TTC549 (cell line): Measurements from ENCODE around the gene CRACR2B.

Experiments
- FAIRE-seq: peaks from 2 replicates; lab custom pipeline; 2012; peaks lifted over from hg19 to GRCh38; lab: Jason Lieb, UNC

Gene CRACR2B

DNA sequence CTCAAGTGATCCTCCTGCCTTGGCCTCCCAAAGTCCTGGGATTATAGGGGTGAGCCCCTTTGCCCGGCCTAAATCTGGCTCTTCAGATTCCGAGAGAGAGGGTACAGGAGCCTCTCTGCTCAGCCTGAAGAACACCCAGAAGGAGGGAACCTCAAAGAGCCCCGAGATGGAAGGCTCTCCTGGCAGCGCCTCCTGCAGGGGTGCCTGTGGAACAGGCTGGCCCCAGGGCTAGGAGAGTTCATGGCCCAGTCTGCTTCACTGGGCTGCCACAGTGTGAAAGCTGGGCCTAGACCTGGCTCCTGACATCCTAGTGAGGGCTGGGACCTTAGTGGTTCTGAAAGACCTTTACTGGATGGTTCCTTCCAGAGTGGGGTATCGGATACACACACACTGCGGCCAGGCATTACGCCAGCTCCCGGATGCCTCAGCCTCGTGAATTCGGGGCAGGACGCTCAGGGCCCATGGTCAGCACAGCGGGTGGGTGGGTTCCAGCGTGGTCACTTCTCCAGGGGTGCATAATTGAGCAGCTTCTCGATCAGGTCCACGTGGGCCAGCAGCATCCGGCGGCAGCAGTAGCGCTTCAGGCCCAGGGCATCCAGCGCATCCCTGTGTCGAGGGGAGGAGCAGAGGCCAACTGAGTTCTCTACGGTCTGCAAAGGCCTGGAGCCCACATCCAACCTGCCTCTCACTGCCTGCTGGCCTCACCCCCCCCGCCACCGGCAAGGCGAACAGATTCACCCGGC, 12.3 kb downstream of the CRACR2B start:
- no peak for FAIRE-seq

DNA sequence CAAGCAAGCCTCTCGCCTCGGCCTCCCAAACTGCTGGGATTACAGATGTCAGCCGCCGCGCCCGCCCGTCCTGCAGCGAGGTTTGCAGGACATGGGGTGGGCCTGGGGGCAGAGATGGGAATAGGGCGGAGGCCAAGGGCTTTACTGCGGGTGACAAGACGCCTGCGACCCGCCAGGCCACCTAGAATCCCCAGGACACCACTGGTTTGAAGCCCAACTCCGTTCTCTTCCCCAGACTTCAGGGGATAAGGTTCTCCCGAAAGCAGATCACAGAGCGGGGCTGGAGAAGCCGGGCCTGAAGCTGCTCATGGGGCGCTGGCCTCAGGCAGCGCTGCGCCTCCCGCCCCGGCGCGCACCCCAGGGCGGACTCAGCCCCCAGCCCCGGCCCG, 14.3 kb downstream of the CRACR2B start:
- no peak for FAIRE-seq

DNA sequence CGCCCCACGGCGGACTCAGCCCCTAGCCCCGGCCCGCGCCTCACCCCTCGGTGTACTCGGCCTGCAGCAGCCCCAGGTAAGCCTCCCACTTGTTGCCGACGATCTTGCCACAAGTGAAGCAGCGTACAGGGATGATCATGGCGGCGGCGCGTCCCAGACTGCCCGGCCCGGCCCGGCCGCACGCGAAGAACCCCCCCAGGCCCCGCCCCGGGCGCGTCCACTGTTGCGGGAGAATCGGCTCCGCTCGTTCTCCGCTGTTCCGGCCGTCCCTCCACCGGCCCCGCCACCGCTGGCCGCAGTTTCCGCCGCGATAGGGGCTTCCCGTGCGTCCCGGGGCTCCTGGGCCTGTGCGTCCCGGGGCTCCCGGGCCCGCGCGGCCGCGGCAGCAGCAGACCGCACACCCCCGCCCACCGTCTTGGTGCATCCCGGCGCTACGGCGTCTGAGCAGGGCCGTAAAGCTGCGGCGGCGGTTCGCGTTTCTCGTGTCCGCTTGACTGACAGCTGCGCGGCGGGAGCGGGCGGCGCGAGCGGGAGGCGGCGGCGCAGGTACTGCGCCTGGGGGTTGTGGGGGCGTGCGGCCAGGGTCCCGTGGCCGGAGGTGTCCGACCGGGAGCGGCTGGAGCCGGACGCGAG, 14.8 kb downstream of the CRACR2B start, which contains the start of the genes POLR2L and TSPAN4:
Gene POLR2L (minus strand): TSS at position 160 of the 633 bp plus-strand sequence. CDS start 21 bp downstream, at position 139.
Gene TSPAN4 (plus strand): TSS at position 483 of the 633 bp plus-strand sequence. CDS start 7,453 bp downstream, outside the sequence.
- FAIRE-seq: no peak

DNA sequence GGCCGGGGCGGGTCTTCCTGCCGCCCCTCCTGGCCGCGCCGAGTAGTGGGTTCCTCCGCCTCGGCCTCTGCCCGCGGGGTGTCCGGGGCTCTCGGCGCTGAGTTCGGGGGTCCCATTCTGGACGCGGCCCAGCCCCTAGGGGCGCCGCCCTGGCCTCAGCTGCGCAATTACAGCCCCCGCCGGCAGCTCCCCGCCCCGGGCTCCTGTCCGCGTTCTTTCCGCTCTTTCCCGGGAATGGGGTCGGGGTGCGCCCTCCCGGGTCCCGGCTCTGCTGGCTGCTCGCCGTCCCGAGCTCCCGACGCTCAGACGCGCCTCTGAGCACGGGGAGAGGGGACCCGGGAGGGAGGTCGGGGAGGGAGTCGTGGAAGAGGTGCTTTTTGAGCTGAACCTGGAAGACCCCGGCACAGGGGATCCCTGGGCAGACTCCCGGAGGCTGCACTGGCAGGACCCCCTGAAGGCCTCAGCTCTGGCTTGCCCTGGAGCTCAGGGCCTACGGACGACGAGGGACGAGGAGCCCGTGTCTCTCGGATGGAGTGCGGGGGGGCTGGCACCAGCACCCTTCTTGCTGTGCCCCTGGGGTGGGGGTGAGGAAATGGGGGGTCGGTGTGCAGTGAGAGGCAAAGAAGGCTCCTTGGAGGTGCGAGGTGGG, 15.5 kb downstream of the CRACR2B start:
- no peak for FAIRE-seq

DNA sequence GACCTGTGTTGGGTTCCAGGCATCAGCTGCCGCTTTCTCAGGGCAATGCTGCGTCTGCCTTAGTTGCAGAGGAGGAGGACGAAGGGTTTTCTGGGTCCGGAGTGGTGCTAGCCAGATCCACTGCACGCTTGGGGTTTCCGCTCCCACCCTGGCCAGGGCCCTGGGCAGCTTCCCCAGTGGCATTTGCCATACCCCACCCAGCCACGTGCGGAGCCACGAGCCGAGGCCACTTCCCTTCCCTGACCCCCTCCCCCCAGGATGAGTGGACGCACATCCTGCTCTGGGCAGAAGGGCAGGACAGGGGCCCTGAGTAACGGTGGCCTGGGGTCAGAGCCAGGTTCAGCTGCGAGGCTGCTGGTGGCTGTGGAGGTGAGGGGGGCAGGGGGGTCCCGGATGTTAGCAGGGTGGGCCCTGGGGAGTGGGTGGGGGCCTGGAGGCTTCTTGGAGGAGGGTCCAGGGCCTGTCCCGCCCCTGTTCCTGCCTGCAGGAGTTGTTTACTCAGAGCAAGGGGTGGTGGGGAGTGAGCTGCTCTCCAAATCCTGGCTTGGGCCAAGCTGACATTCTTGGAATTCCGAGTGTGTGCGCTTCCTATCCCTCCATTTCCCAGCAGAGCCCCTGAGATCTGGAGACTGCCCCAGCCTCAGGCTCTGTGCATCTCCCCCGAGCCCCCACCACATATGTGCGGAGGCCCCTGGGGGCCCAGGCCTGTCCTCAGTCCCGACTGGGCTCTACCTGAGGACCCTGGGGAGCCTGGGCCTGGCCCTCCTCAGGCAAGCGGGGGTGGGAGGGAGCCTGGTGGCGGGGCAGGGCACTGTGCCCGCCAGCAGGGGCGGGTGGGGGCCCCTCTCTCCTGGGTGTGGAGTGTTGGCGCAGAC, 16.3 kb downstream of the CRACR2B start:
- FAIRE-seq: no peak

DNA sequence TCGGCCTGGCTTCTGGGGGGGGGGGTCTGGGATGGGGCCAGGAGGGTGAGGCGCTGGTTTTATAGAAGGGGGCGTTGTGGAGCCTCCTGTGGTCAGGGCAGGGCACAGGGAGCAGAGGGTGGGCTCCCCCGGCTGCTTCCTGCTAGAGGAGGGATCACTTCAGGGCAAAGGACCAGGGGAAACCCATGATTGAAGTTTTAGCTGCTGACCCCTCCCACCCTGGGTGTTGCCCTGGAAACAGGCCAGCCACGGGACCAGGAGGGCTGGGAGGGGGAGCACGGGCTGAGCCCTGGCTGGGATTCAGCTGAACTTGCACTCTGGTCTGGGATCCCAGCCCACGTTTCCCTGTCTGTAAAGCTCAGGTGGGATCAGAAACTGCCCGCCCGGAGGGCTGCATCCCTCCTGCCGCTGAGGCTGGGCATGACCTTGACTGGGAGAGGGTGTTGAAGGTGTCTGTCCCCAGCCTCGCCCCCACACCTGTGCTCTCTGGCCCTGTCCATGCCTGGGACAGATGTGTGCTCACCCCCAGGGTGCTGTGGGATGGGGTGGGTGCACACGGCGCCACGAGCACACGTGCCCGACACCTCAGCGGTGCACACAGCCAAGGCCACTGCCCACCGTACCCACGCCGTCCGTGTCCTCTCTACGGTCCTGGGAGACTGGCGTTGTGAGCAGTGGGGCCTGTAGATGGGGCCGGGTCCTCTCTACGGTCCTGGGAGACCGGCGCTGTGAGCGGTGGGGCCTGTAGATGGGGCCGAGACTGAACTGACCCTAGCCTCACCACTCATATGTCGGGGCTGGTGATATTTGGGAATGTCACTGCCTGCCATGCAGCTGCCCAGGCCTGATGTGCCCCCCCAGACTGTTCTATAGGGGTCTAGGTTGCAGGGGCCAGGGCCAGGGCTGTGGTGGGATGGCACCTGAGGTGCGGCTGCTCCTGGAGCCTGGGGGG, 17.2 kb downstream of the CRACR2B start:
- FAIRE-seq: no peak

DNA sequence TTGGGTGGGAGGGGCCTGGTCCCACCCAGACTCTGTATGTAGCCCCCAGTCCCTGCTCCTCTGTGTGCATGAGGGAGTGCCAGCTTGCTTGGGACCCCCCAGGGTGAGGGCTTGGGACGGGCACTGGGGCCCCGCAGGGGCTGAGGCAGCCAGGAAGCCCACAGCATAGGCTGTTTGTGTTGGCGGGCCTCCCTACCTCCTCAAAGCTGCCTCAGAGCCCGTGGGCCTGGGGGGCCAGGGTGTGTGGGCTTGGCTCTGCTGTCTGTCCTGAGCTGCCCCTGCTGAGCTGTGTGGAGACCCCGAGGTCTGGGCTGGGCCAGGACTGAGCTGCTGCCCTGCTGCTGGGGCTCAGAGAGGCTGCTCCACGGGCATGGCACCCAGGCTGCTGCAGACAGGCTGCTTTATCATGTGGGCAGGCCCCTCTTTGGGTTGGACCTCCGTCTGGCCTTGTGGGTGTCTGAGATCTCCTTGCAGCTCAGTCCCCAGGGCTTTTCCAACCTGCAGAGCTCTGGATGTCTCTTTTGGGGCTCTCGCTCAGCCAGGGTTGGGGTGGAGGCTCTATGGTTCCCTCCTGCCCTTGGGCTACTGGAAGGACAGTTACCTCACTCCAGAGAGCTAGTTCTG, 18.3 kb downstream of the CRACR2B start:
- FAIRE-seq: no peak

DNA sequence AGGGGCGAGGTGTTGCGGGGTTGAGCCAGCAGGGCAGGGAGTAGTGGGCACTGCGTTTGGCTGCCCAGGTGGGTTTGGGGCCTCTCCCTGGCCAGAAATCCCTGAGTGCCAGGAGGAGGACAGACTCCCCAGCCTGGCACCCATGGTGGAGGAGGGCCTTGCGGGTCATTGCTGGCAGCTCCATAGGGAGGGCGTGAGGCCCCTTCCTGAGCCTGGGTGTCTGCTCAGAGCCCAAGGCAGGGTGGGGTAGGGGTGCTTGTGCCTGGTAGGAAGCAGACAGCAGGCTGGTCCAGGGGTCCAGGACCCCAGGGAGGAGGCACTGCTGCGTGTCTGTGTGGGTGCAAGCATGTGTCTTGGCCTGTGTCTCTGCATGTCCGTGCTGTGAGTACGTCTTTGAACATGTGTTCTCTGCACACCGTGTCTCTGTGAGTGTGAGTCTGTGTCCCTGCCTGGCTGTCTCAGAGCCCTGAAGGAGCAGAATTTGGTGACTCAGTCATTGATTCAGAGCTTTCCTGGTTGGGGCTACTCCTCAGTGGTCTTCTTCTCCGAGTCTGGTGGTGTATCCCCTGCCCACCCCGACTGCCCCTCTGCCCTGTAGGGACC, 18.9 kb downstream of the CRACR2B start:
- no peak for FAIRE-seq

DNA sequence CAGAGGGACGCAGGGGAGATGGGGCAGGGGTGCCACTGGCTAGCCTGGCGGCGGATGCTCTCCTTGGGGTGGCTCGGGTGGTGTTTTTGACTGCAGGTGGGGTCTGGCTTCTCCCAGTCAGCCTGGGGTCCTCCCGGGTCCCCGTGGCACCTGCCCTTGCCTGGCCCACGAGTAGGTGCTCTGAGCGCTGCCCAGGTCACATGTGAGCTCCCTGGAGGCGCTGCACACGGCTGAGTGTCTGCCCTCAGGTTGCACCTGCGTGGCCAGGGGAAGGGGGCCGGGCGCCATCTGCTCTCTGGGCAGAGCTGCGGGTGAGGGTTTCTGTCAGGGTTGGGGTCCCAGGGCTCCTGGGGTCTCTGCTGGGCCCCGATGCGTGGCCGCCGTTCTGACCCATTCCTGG, 20.2 kb downstream of the CRACR2B start:
- no peak for FAIRE-seq

DNA sequence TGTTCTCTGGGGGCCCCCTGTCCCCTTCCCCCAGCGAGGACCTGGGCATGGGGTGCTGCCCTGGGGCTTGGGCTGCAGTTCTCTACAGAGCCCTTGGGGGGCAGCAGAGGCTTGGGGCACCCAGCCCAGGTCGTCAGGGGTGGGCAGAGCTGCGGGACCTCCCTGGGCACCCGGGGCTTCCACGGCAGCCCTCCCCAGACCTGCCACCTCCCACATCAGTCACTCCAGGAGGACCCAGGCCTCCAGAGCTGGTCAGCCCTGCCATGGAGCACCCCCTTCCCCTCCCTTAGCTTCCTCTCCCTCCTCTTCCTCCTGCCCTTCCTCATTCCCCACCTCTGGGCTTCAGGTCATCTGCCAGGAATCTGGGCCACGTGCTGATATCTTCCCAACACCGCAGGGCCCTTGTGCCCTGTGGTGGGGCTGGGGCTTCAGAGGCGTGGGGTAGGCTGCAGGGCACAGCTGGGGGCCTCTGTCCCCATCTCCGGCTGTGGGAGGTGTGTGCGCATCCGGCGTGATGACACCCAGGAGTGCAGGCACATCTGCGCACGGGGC, 20.7 kb downstream of the CRACR2B start:
- no peak for FAIRE-seq

DNA sequence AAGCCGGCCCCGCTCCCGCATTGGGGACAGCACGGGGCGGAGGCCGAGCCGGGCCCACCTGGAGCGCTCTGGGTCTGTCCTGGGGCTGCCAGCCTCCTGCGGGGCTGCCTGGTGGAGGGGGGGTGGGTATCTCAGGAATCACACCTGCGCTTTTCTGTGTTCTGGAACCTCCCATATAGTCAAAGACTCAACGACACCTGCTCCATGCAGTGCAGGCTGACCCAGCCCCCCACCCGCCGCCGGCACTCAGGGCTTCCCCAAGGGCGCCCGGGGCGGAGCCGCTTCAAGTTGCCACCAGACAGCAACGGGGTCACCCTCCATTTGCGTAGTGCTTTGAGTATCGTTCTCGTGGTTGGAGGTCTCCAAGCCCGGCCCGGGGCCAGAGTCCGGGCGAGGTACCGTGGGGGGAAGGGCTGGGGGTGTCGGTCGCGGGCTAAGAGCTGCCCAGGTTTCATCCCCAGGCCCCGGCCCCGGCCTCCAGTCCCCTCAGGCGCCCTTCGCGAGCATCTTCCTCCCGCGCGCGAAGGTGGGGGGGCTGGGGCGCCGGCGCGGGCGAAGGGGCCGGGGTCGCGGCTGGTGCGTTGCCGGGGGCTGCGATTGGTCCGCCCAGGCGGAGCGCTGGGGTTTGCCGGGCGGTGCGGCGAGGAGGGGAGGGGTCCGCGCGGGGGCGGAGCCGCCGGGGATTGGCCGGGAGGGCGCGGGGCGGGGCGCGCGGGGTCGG, 21.5 kb downstream of the CRACR2B start:
- no peak for FAIRE-seq

DNA sequence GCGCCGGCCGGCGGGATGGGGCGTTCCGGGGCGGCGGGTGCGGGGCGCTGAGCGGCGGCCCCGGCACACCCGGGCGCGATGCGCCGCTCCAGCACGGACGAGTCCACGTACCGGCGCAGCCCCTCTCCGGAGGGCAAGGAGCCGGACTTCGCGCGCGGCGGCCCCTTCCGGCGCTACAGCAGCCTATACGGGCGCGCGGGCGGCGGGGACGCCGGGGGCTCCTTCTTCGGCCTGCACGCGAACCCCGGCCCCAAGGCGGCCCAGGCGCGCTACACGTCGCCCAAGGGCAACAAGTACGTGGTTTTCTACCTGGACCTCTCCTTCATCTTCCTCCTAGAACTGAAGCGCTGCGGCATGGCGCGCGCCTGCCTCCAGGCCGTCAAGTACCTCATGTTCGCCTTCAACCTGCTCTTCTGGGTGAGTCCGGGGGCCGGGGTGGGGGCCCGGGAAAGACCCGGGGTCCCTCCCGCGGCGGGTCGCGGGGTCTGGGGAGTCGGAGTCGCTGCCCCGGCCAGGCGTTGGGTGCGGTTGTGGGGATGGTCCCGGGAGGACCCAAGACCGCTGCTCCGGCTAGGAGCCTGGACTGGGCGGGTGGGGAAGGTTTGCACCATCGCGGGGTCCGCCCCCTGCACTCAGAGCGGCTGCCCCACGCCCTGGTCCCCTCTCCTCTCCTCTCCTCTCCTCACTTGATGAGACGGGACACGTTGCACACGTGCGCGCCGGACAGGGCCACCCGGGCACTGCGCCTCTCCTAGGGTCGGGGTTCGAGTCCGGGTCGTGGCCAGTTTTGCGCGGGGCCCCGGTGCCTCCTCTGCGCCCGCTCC, 22.4 kb downstream of the CRACR2B start:
- FAIRE-seq: no peak

DNA sequence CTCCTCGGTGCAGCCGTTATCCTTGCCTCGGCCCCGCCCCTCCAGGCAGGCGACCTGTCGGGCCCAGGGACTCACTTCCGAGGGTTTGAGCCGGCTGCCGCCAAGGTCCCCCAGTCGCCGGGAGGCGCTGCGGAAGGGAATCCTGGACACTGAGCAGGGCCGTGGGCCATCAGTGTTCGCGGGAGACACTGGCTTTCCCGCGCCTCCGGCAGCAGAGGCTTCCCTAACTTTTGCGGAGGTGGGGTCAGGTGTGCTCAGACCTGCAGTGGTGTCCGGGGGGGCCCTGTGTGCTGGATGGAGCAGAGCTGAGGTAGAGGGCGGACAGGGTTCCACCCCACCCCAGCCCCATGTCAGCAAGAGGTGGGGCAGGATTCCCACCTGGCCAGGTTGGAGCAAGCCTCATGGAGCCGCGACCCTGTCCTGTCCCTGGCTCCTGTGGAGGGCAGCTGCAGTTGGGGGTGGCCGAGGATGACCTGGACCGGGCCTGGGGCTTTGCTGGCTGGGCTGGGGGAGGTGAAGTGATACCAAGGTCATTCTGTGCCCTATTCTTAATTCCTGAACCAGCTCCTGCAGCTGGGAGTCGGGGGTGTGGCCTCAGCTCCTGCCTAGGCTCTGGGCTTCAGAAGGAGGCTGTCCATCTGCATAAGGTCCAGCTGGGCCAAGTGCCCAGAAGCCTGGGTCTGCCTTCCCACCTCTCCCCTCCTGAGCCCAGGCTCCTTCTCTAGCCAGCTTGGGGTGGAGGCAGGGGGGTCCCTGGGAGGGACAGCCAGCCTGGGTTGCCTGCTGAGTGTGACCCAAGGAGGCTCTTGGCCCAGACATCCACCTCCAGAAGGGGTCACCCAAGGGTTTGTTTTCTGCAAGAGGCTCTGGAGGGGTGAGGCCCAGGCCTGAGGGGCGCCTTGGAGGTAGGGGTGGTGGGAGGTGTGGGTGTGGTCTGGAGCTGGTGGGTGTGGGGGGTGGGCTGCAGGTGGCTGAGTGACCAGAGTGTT, 23.4 kb downstream of the CRACR2B start:
- FAIRE-seq: no peak

DNA sequence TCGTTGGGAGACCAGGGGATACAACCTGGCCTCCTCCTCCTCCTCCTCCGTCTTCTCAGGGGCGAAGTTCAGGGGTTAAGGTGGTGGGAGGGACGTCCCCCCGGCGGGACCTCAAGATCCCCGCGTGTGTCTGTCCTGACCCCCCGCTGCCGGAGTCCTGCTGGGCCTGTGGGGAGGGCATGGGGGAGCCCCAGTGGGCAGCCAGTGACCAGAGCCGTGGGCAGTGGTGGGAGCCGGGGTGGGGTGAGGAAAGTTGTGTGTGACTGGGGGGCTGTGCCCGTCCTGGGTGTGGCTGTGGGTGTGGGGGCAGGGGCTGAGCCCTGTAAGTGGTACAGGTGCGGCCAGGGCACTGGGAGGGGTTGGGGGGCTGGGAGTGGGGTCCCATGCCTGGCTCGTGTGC, 25.0 kb downstream of the CRACR2B start:
- no peak for FAIRE-seq

DNA sequence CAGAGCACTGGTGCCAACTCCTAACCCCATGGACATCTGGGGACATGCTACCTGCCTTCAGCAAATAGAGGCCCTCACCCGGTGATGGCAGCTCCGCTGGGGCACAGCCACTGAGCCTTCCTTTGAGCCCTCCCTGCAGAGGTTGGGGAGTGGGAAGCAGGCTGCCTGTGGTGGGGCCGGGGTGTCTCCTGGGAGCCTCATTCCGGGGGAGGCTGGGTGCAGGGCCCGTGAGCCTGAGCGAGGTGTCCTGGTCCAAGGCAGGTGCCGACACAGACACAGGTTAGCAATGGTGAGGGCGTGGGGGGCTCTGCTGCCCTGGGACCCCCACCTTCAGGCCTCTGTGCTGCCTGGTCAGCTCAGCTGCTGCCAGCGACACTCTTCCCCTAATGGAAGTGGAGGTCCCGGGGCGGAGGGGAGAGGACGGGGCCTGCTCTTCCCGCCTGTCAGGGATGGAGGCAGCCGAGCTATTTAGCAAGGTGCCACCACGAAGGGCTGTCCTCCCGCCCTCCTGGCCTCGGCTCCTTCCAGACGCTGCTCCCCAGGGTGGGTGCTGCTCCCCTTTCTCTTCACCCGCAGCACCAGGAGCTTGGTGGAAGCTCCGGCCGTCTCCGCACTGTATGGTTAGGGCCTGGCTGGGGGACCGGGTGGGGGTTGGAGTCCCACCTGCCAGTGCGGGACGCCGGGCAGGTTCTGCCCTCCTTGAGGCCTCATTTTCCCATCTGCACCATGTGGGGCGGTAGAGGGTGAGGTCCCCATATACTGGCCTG, 26.1 kb downstream of the CRACR2B start:
- no peak for FAIRE-seq

DNA sequence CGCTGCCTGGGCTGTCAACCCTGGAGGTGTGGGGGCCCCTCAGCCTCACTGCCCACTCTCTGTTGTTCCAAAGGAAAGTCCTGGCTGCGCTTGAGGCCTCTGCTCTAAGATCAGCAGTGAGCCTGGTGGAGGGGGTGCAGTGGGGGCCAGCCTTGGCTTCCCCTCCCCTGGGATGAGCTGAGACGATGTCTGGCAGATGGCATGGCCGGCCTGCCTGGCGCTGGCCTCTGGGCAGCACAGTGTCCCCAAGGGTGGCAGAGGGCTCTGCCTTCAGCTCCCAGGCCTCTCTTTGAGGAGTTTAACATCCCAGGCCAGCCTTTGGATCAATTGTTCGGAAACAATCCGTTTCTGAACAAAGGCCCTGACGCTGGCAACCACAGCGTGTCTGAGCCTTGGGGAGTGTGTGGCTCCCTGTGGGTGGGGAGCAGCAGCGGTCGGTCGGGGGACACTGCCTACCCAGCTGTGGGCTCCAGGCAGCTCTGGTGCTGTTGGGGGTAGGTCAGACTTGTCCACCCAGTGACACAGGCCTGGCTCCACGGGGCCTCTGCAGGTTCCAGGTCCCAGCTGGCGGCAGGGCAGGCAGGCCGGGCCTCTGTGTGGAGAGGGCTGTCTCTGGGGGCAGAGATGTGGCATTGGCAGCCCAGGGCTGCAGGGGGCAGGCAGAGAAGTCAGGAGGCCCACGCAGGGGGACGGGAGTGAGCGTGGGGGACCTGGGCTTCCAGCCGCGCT, 27.0 kb downstream of the CRACR2B start:
- FAIRE-seq: no peak
